ENCODE results near the gene C1orf56. TPM values are rescaled to one million over a fixed set of nuclear protein-coding genes. Genes with fewer than 3 reads are reported as not detected.

C1orf56 gene
- total and polyA plus RNA-seq, 10 of the 15 experiments (the other 5 are each of a cell fraction or from before 2014, with no cell fraction given): 0.22 to 15.5 (median 1.5) TPM

GRCh38 chr1:151008244-151009205 is 39.0 kb upstream of the C1orf56 start, which contains the start of gene PRUNE1 (continued):
- TF ChIP-seq SKIL (IDR thresholded peaks at IDR 0.05; ENCODE audit: low read depth, poor library complexity, severe bottlenecking) (peak; percentile 27), SRF (IDR thresholded peaks at IDR 0.05; ENCODE audit: low read depth in 2 of 2, low read length in 2 of 2) (no peak), REST (IDR thresholded peaks at IDR 0.05; ENCODE audit: low read depth, low read length) (no peak), SMARCA5 (IDR thresholded peaks at IDR 0.05) (no peak), MXI1 (IDR thresholded peaks at IDR 0.05; ENCODE audit: low read depth, low read length) (no peak; the same call in 1 of the 2 replicates), STAT1 (conservative IDR thresholded peaks at IDR 0.05) (0 out of 2 replicates have a peak, but pooled peaks have one; percentile 18), TCF7 (IDR thresholded peaks at IDR 0.05; ENCODE audit: borderline replicate concordance) (no peak), TARDBP (IDR thresholded peaks at IDR 0.05; ENCODE audit: borderline replicate concordance) (peak; percentile 81), ZNF24 (IDR thresholded peaks at IDR 0.05) (0 out of 2 replicates have a peak, but pooled peaks have one; percentile 3), MTA2 (IDR thresholded peaks at IDR 0.05; ENCODE audit: low read depth) (0 out of 2 replicates have a peak, but pooled peaks have one; percentile 9), HDAC6 (IDR thresholded peaks at IDR 0.05; ENCODE audit: unreplicated experiment) (no peak), SMAD1 (IDR thresholded peaks at IDR 0.05; ENCODE audit: low read depth, partially characterized antibody) (no peak), JUNB (IDR thresholded peaks at IDR 0.05) (no peak), SP1 (IDR thresholded peaks at IDR 0.05; ENCODE audit: low read depth, low read length) (peak; percentile 89), CREB1 (IDR thresholded peaks at IDR 0.05; ENCODE audit: low read depth) (peak; percentile 91), IRF5 (IDR thresholded peaks at IDR 0.05; ENCODE audit: borderline replicate concordance) (no peak), ZNF217 (IDR thresholded peaks at IDR 0.05) (peak; percentile 83), ZBED1 (IDR thresholded peaks at IDR 0.05; ENCODE audit: borderline replicate concordance) (no peak), E4F1 (IDR thresholded peaks at IDR 0.05; ENCODE audit: borderline replicate concordance, partially characterized antibody) (no peak), CBX3 (IDR thresholded peaks at IDR 0.05; ENCODE audit: borderline replicate concordance, low read depth) (no peak), SUZ12 (IDR thresholded peaks at IDR 0.05; ENCODE audit: unreplicated experiment) (no peak)

Measured in GM12878 (cell line).